ENCODE data around the gene ACAD10. TPM values are rescaled to one million over a fixed set of nuclear protein-coding genes. Genes with fewer than 3 reads are reported as not detected.
"Not testable (repeated sequence)": the region's sequence is repeated elsewhere in the genome, so short reads cannot be mapped to it uniquely, and the experiment has no call there.

The ACAD10 gene
- total and polyA plus RNA-seq, 10 of the 15 experiments (the other 5 are each of a cell fraction or from before 2014, with no cell fraction given) = 2.9 to 21.9 (median 17.5) TPM

GRCh38 chr12:111677186-111677585 lies 8.7 kb upstream of the ACAD10 start (continued):
- no peak for TF ChIP-seq MEF2B (IDR thresholded peaks at IDR 0.05; ENCODE audit: partially characterized antibody, poor library complexity, severe bottlenecking)
- no peak for TF ChIP-seq GATAD2B (conservative IDR thresholded peaks at IDR 0.05; ENCODE audit: low read depth)
- TF ChIP-seq, protein P1, sequence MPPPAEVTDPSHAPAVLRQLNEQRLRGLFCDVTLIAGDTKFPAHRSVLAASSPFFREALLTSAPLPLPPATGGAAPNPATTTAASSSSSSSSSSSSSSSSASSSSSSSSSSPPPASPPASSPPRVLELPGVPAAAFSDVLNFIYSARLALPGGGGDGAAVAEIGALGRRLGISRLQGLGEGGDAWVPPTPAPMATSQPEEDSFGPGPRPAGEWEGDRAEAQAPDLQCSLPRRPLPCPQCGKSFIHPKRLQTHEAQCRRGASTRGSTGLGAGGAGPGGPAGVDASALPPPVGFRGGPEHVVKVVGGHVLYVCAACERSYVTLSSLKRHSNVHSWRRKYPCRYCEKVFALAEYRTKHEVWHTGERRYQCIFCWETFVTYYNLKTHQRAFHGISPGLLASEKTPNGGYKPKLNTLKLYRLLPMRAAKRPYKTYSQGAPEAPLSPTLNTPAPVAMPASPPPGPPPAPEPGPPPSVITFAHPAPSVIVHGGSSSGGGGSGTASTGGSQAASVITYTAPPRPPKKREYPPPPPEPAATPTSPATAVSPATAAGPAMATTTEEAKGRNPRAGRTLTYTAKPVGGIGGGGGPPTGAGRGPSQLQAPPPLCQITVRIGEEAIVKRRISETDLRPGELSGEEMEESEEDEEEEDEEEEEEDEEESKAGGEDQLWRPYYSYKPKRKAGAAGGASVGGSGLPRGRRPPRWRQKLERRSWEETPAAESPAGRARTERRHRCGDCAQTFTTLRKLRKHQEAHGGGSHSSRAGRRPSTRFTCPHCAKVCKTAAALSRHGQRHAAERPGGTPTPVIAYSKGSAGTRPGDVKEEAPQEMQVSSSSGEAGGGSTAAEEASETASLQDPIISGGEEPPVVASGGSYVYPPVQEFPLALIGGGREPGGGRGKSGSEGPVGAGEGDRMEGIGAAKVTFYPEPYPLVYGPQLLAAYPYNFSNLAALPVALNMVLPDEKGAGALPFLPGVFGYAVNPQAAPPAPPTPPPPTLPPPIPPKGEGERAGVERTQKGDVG (CRISPR knock-in tag; IDR thresholded peaks at IDR 0.05) = no peak
- no peak for TF ChIP-seq EP300 (IDR thresholded peaks at IDR 0.05; ENCODE audit: borderline replicate concordance in 1 of 2, control insufficient read depth in 1 of 2, low read depth in 2 of 2, low read length in 2 of 2)
- TF ChIP-seq, protein P2, sequence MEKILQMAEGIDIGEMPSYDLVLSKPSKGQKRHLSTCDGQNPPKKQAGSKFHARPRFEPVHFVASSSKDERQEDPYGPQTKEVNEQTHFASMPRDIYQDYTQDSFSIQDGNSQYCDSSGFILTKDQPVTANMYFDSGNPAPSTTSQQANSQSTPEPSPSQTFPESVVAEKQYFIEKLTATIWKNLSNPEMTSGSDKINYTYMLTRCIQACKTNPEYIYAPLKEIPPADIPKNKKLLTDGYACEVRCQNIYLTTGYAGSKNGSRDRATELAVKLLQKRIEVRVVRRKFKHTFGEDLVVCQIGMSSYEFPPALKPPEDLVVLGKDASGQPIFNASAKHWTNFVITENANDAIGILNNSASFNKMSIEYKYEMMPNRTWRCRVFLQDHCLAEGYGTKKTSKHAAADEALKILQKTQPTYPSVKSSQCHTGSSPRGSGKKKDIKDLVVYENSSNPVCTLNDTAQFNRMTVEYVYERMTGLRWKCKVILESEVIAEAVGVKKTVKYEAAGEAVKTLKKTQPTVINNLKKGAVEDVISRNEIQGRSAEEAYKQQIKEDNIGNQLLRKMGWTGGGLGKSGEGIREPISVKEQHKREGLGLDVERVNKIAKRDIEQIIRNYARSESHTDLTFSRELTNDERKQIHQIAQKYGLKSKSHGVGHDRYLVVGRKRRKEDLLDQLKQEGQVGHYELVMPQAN (conservative IDR thresholded peaks at IDR 0.05) = no peak

DNA sequence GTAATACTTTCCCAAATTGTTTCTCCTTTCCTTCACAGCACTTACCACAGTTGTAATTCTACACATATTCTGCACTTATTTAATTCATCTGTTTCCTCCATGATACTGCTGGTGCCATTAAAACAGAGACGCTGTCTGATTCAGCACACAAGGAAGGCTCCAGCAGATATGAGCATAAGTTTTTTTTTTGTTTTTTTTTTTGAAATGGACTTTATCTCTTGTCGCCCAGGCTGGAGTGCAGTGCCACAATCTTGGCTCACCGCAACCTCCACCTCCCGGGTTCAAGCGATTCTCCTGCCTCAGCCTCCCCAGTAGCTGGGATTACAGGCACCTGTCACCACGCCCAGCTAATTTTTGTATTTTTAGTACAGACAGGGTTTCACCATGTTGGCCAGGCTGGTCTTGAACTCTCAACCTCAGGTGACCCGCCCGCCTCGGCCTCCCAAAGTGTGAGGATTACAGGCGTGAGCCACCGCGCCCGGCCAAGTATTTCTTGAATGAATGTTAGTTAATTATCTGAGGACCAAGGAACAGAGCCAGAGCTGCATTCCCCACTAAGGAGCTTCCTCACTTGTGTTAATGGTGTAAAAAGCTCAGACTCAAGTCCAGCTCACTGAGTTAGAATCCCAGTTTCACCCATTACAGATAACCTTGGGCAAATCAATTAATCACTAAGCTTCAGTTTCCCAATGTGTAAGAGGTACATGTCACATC lies 1.2 kb upstream of the ACAD10 start:
- peak overlapping the region; percentile 78 for H3K9ac ChIP-seq (ENCODE audit: control insufficient read depth, insufficient read depth, low read length)
- FAIRE-seq; BruUV-seq (replicated peaks); ATAC-seq; H4K20me1 ChIP-seq (ENCODE audit: control insufficient read depth, insufficient read depth); H3K4me1 ChIP-seq (ENCODE audit: control insufficient read depth, insufficient read depth, low read length); H3K27me3 ChIP-seq (replicated peaks in 1 of 2; ENCODE audit: control insufficient read depth in 2 of 2, insufficient read depth in 2 of 2, low read length in 1 of 2); H3K9me3 ChIP-seq (replicated peaks; ENCODE audit: control insufficient read depth, insufficient read depth, low read length); DNase-seq (ENCODE audit: low read depth, low spot score); H2AFZ ChIP-seq (ENCODE audit: control insufficient read depth, low read depth, low read length): not testable (repeated sequence)
- ChIA-PET CTCF (interaction anchor here (0.9 to 3.7 kb wide), 4 partner anchors 8 to 233 kb away, joined by 3 to 19 read pairs (median 10); no protein-coding TSS in a partner anchor), POLR2A (interaction anchor here (1.3 kb wide), 1 partner anchor 69 kb away, joined by 3 read pairs; no protein-coding TSS in a partner anchor), SMC1A (ENCODE audit: uncharacterized antibody, unreplicated experiment) (interaction anchor here (0.6 to 2.6 kb wide), 6 partner anchors 8 to 156 kb away, joined by 3 to 12 read pairs (median 4); partner anchors contain the start of gene MAPKAPK5), RAD21 (ENCODE audit: unreplicated experiment) (interaction anchor here (1.5 to 2.0 kb wide), 3 partner anchors 11 to 128 kb away, joined by 4 to 10 read pairs (median 5); no protein-coding TSS in a partner anchor)
- H3K36me3 ChIP-seq (ENCODE audit: control insufficient read depth in 2 of 2, insufficient read depth in 2 of 2, low read length in 1 of 2) = peaks cover 4 to 14% of the 10 kb centered on the region in 2 experiments; a peak in 3 of 4 replicates
- H3K27ac ChIP-seq (ENCODE audit: control insufficient read depth, insufficient read depth) = peak overlapping the region; percentile 63
- peak overlapping the region; percentile 99 for H3K4me3 ChIP-seq
- H3K4me2 ChIP-seq (ENCODE audit: control insufficient read depth, insufficient read depth) = peak overlapping the region; percentile 73
- H3K79me2 ChIP-seq (ENCODE audit: control insufficient read depth, insufficient read depth, low read length) = peaks cover 43% of the 10 kb centered on the region
- intact Hi-C loops (cut with micrococcal nuclease; ENCODE audit: unreplicated experiment) = loop anchor here (10.0 kb wide), 1 partner anchor 290 kb away; no protein-coding TSS in a partner anchor
- WGBS (ENCODE audit: insufficient coverage, insufficient replicate concordance, low lambda C conversion rate, missing lambda C conversion rate) = 69% methylated on average over 13 of the region's 13 CpGs
- in situ Hi-C loops (cut with MboI) = loop anchor here (5.0 kb wide), 1 partner anchor 128 kb away; no protein-coding TSS in a partner anchor
